Spleen (tissue), 11 donors: ENCODE results near the gene NRAS. TPM values are rescaled to one million over a fixed set of nuclear protein-coding genes. Genes with fewer than 3 reads are reported as not detected.

Source experiments
- DNase-seq: peaks from one replicate; pipeline ENCODE4 v3.0.0-alpha.2; 2020
- H3K27ac ChIP-seq, 8 donors: fragments of 200-600 bp; sonication (generic) in 7 of 8; 1 replicate in 4 of 8; 2 replicates in 4 of 8; pipeline versions ENCODE4 v1.5.0 to v1.8.0; 2016 to 2021; ENCODE audit warnings: inconsistent platforms in 4 of 8, mild to moderate bottlenecking in 4 of 8, moderate library complexity in 1 of 8
- H3K27me3 ChIP-seq, 7 donors: fragments of 200-600 bp; sonication (generic) in 6 of 7; replicated peaks in 1 of 7; 1 replicate in 4 of 7; 2 replicates in 3 of 7; pipeline versions ENCODE4 v1.5.0 to v1.8.0; 2016 to 2021; ENCODE audit warnings: inconsistent platforms in 3 of 7, mild to moderate bottlenecking in 1 of 7
- H3K36me3 ChIP-seq, 6 donors: fragments of 200-600 bp; sonication (generic) in 5 of 6; 1 replicate in 4 of 6; 2 replicates in 2 of 6; pipeline versions ENCODE4 v1.5.0 to v1.8.0; 2016 to 2021; ENCODE audit warnings: inconsistent platforms in 2 of 6
- H3K4me1 ChIP-seq, 6 donors: fragments of 200-600 bp; sonication (generic) in 5 of 6; 1 replicate in 3 of 6; 2 replicates in 3 of 6; pipeline versions ENCODE4 v1.5.0 to v1.8.0; 2016 to 2021; ENCODE audit warnings: inconsistent platforms in 3 of 6
- H3K4me3 ChIP-seq, 8 donors: fragments of 200-600 bp; sonication (generic) in 7 of 8; 1 replicate in 4 of 8; 2 replicates in 4 of 8; pipeline versions ENCODE4 v1.5.0 to v1.8.0; 2016 to 2021; ENCODE audit warnings: inconsistent platforms in 4 of 8, mild to moderate bottlenecking in 4 of 8, moderate library complexity in 2 of 8
- H3K9me3 ChIP-seq, 8 donors: fragments of 200-600 bp; sonication (generic) in 7 of 8; 1 replicate in 4 of 8; 2 replicates in 4 of 8; pipeline versions ENCODE4 v1.5.0 to v1.8.0; 2016 to 2021; ENCODE audit warnings: inconsistent platforms in 4 of 8
- CTCF ChIP-seq, 11 experiments: fragments of 200-600 bp in 7 of 11; fragments of 450-650 bp in 4 of 11; sonication (generic) in 4 of 11; IDR thresholded peaks in 8 of 11; conservative IDR thresholded peaks in 3 of 11; 1 replicate in 7 of 11; 2 replicates in 4 of 11; pipeline versions ENCODE4 v1.4.0 to v1.8.0; 2016 to 2021; ENCODE audit warnings: antibody characterized with exemption in 11 of 11, inconsistent platforms in 4 of 11, mild to moderate bottlenecking in 1 of 11
- POLR2A ChIP-seq, 3 donors: fragments of 450-650 bp; IDR thresholded peaks; one replicate each; pipeline ENCODE4 v1.5.1; 2017; ENCODE audit warnings: antibody characterized with exemption in 3 of 3, mild to moderate bottlenecking in 1 of 3
- POLR2AphosphoS5 ChIP-seq, 3 donors: sonication (generic); formaldehyde crosslinking; IDR thresholded peaks; one replicate each; pipeline ENCODE4 v1.5.1; 2017; ENCODE audit warnings: antibody characterized with exemption in 3 of 3
- WGBS, 5 donors: extraction: QIAGEN DNeasy Blood & Tissue Kit in 3 of 5; methylation state at CpG; one replicate each; pipeline versions ENCODE4 v1.1.5 to v1.1.7; 2013 to 2018; 5-methylcytosine and 5-hydroxymethylcytosine counted together
- intact Hi-C: fragments of 100-400 bp; cut with DNase I; formaldehyde crosslinking; loops from one replicate; pipeline ENCODE4 v1.15.0; 2023; ENCODE audit warnings: low total_unique reads
- polyA plus RNA-seq, 3 donors: library from polyadenylated mRNA; stranded (reverse); fragments of 200-250 nt; gene quantifications; one replicate each; pipeline ENCODE4 v1.2.1, GENCODE V29; 2013
- total RNA-seq, 7 donors: library from RNA; depleted of rRNA in 3 of 7; stranded (reverse); fragments of >200 nt in 3 of 7; fragmentation: NEBNext Ultra II Directional in 4 of 7; extraction: Animal tissue kit (Norgen Biotek cat#: 25700) in 4 of 7; gene quantifications; one replicate each; pipeline versions ENCODE4 v1.1.0 to v1.2.1, GENCODE V29; 2016 to 2021
- donor health status: healthy with polysubstance abuse.
- donor health status: DM: no; HTN: no; CAD: no; lungs with moderate emphysema.
- donor health status: DM: no; HTN: no; CAD: no.
- donor health status: Bipolar disorder and iron deficiency.
- donor health status: healthy.
- donor health status: DM: no; HTN: no; CAD: no.
- donor health status: DM: yes; HTN: yes; CAD: no.

NRAS gene
- total and polyA plus RNA-seq, 10 donors, result 14.0 to 45.3 (median 29.0) TPM

- H3K27me3 ChIP-seq, result no peaks in the 10 kb centered on the region
- 84 to 96% (median 89%) methylated on average over 4 of the region's 4 CpGs for WGBS, 5 donors
- intact Hi-C loops, result loop anchor here (10.0 kb wide), 1 partner anchor 128 kb away; the partner anchor contains the start of gene BCAS2
- H3K9me3 ChIP-seq, result no peaks in the 10 kb centered on the region
- TF ChIP-seq POLR2AphosphoS5 (IDR thresholded peaks at IDR 0.05), result no peak
- TF ChIP-seq CTCF (IDR thresholded peaks at IDR 0.05 in 8 of 11, conservative IDR thresholded peaks at IDR 0.05 in 3 of 11), result no peak
- TF ChIP-seq POLR2A (IDR thresholded peaks at IDR 0.05), result no peak
- H3K36me3 ChIP-seq, result peaks cover 4 to 84% (median 53%) of the 10 kb centered on the region in 6 donors
- no peak overlapping the region for H3K4me3 ChIP-seq
- peaks cover 17 to 57% (median 35%) of the 10 kb centered on the region in 6 donors for H3K4me1 ChIP-seq
- no peak overlapping the region for H3K27ac ChIP-seq
- DNase-seq, result no peak
Measured at GRCh38 chr1:114712977-114713376, 3.6 kb downstream of the NRAS start.

- Histone ChIP-seq H3K9me3 (no peaks in the 10 kb centered on the region), H3K27me3 (no peaks in the 10 kb centered on the region), H3K36me3 (peaks cover 8 to 100% (median 67%) of the 10 kb centered on the region in 6 donors), H3K4me1 (peaks cover 9 to 35% (median 18%) of the 10 kb centered on the region in 6 donors), H3K4me3 (no peak overlapping the region), H3K27ac (no peak overlapping the region)
- DNase-seq, result no peak
- intact Hi-C loops, result loop anchor here (10.0 kb wide), 1 partner anchor 126 kb away; the partner anchor contains the start of gene BCAS2
- TF ChIP-seq POLR2A (IDR thresholded peaks at IDR 0.05), result no peak
- no peak for TF ChIP-seq CTCF (IDR thresholded peaks at IDR 0.05 in 8 of 11, conservative IDR thresholded peaks at IDR 0.05 in 3 of 11)
- no peak for TF ChIP-seq POLR2AphosphoS5 (IDR thresholded peaks at IDR 0.05)
- 93 to 100% (median 98%) methylated on average over 3 of the region's 3 CpGs for WGBS, 5 donors
Measured at GRCh38 chr1:114710360-114710759, 6.2 kb downstream of the NRAS start.

- WGBS, 5 donors, result 89 to 96% (median 93%) methylated on average over 2 of the region's 2 CpGs
- peaks cover 0 to 9% (median 0%) of the 10 kb centered on the region in 6 donors for H3K4me1 ChIP-seq
- H3K27ac ChIP-seq, result no peak overlapping the region
- H3K4me3 ChIP-seq, result no peak overlapping the region
- intact Hi-C loops, result no loop called here
- TF ChIP-seq CTCF (IDR thresholded peaks at IDR 0.05 in 8 of 11, conservative IDR thresholded peaks at IDR 0.05 in 3 of 11) (no peak), POLR2AphosphoS5 (IDR thresholded peaks at IDR 0.05) (no peak), POLR2A (IDR thresholded peaks at IDR 0.05) (no peak)
- DNase-seq, result no peak
- H3K9me3 ChIP-seq, result no peaks in the 10 kb centered on the region
- H3K36me3 ChIP-seq, result peaks cover 8 to 90% (median 57%) of the 10 kb centered on the region in 6 donors
- H3K27me3 ChIP-seq, result no peaks in the 10 kb centered on the region
Measured at GRCh38 chr1:114707604-114708003, 9.0 kb downstream of the NRAS start.

DNA sequence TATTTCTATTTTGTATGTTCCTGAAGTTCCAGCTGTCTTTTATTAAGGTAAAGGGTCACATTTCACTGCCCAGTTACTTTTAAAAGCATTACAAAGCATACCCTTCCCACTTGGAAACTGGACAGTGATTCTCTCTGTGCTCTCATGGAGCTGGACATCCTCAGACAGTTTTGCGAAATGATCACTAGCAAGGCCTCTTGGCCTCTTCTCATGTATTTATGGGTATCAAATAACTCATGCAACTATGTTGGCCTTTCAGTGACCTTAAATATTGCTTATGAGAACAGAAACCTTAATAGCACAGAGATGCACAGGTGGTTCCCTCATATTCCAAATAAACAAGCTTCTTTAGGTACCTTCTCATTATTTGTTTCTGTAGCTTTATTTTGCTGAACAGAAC lies 13.3 kb downstream of the NRAS start:
- Histone ChIP-seq H3K27me3 (no peaks in the 10 kb centered on the region), H3K4me1 (peaks cover 0 to 5% (median 0%) of the 10 kb centered on the region in 6 donors), H3K36me3 (peaks cover 4 to 46% (median 23%) of the 10 kb centered on the region in 6 donors), H3K4me3 (no peak overlapping the region), H3K27ac (no peak overlapping the region), H3K9me3 (no peaks in the 10 kb centered on the region)
- TF ChIP-seq POLR2A (IDR thresholded peaks at IDR 0.05) (no peak), CTCF (IDR thresholded peaks at IDR 0.05 in 8 of 11, conservative IDR thresholded peaks at IDR 0.05 in 3 of 11) (no peak), POLR2AphosphoS5 (IDR thresholded peaks at IDR 0.05) (no peak)
- no peak for DNase-seq
- intact Hi-C loops, result no loop called here
- WGBS, 5 donors, result 93 to 96% (median 94%) methylated on average over 1 of the region's 1 CpG
